ENCODE data around the gene HDHD2. TPM values are rescaled to one million over a fixed set of nuclear protein-coding genes. Genes with fewer than 3 reads are reported as not detected.

The HDHD2 gene
- 8.0 to 10.8 TPM (median 9.4 TPM) in 5 replicates for total RNA-seq (2022; extraction: Qiagen RNA extraction)

GRCh38 chr18:47150029-47150823 lies at the start of gene HDHD2:
Gene HDHD2, minus strand, starts transcription at chr18:47150500. Its CDS starts 14,061 bp downstream, at chr18:47136439.

GRCh38 chr18:47175898-47176575 lies 25.7 kb upstream of the HDHD2 start, which contains the start of gene IER3IP1:
Gene IER3IP1, minus strand, starts transcription at chr18:47176364. Its CDS starts 87 bp downstream, at chr18:47176277.

Other genes with a start within 250 kb of the HDHD2 start
- 7.2 to 9.3 TPM (median 8.8 TPM) in 5 replicates for gene PIAS2, start 233.0 kb downstream of the HDHD2 start, total RNA-seq (2022; extraction: Qiagen RNA extraction)
- gene KATNAL2, start 232.9 kb downstream of the HDHD2 start, total RNA-seq (2022; extraction: Qiagen RNA extraction) = 1.7 to 3.3 TPM (median 1.8 TPM) in 5 replicates
- gene ELOA2, start 114.9 kb downstream of the HDHD2 start, total RNA-seq (2022; extraction: Qiagen RNA extraction) = not detected in 5 replicates
- gene IER3IP1, start 25.9 kb upstream of the HDHD2 start, total RNA-seq (2022; extraction: Qiagen RNA extraction) = 17.5 to 33.1 TPM (median 18.6 TPM) in 5 replicates
- not detected in 5 replicates for gene SKOR2, start 101.2 kb upstream of the HDHD2 start, total RNA-seq (2022; extraction: Qiagen RNA extraction)

Measured in A549 treated with CORT108297 at 1 μM for 4 hours (cell line).